ENCODE data around the gene CGNL1. TPM values are rescaled to one million over a fixed set of nuclear protein-coding genes. Genes with fewer than 3 reads are reported as not detected.

Gene CGNL1
- total RNA-seq, 6 experiments from 2014 or later: 23.6 to 54.5 (median 42.9) TPM

GRCh38 chr15:57552678-57553334 lies 176.5 kb downstream of the CGNL1 start:
- H3K4me1 ChIP-seq: peaks cover 0 to 40% (median 4%) of the 10 kb centered on the region in 4 donors

GRCh38 chr15:57553526-57553925 lies 177.2 kb downstream of the CGNL1 start:
- peak overlapping the region in 2 of 3 donors; percentile 13 to 67 for H3K27ac ChIP-seq
- ATAC-seq: peak in 3 of 4 donors; percentile 4 to 9 (median 5)

More at GRCh38 chr15:57552678-57553334, 176.5 kb downstream of the CGNL1 start:
- H3K4me3 ChIP-seq: no peak overlapping the region
- H3K27me3 ChIP-seq: no peaks in the 10 kb centered on the region
- TF ChIP-seq CTCF (IDR thresholded peaks at IDR 0.05) (no peak), POLR2A (IDR thresholded peaks at IDR 0.05) (no peak)
- peak overlapping the region in 1 of 3 donors; percentile 67 for H3K27ac ChIP-seq
- 75% methylated on average over 2 of the region's 8 CpGs for WGBS (ENCODE audit: insufficient coverage, low coverage, low lambda C conversion rate, missing lambda C conversion rate)
- no peaks in the 10 kb centered on the region for H3K9me3 ChIP-seq
- peak in 1 of 4 donors; percentile 3 for ATAC-seq
- no peak for DNase-seq
- peaks cover 0 to 13% (median 0%) of the 10 kb centered on the region in 4 donors for H3K36me3 ChIP-seq
- intact Hi-C loops (cut with DNase I): no loop called here

GRCh38 chr15:57554063-57554811 lies 177.9 kb downstream of the CGNL1 start:
- Histone ChIP-seq H3K4me3 (no peak overlapping the region), H3K36me3 (peaks cover 0 to 13% (median 0%) of the 10 kb centered on the region in 4 donors), H3K4me1 (peaks cover 0 to 29% (median 4%) of the 10 kb centered on the region in 4 donors), H3K9me3 (no peaks in the 10 kb centered on the region), H3K27ac (peak overlapping the region in 2 of 3 donors; percentile 35 to 67), H3K27me3 (no peaks in the 10 kb centered on the region)
- 65% methylated on average over 9 of the region's 10 CpGs for WGBS (ENCODE audit: insufficient coverage, low coverage, low lambda C conversion rate, missing lambda C conversion rate)
- DNase-seq (peak in 1 of 3 donors; percentile 63), ATAC-seq (peak; percentile 37 to 83 (median 54))
- intact Hi-C loops (cut with DNase I): no loop called here
- no peak for TF ChIP-seq POLR2A (IDR thresholded peaks at IDR 0.05)
- no peak for TF ChIP-seq CTCF (IDR thresholded peaks at IDR 0.05)

More at GRCh38 chr15:57553526-57553925, 177.2 kb downstream of the CGNL1 start:
- no peaks in the 10 kb centered on the region for H3K27me3 ChIP-seq
- peaks cover 0 to 13% (median 0%) of the 10 kb centered on the region in 4 donors for H3K36me3 ChIP-seq
- H3K9me3 ChIP-seq: no peaks in the 10 kb centered on the region
- peaks cover 0 to 33% (median 4%) of the 10 kb centered on the region in 4 donors for H3K4me1 ChIP-seq
- WGBS (ENCODE audit: insufficient coverage, low coverage, low lambda C conversion rate, missing lambda C conversion rate): 96% methylated on average over 4 of the region's 5 CpGs
- TF ChIP-seq POLR2A (IDR thresholded peaks at IDR 0.05) (no peak), CTCF (IDR thresholded peaks at IDR 0.05) (no peak)
- DNase-seq: no peak
- intact Hi-C loops (cut with DNase I): no loop called here
- no peak overlapping the region for H3K4me3 ChIP-seq

- H3K4me1 ChIP-seq: peaks cover 0 to 29% (median 4%) of the 10 kb centered on the region in 4 donors
- TF ChIP-seq POLR2A (IDR thresholded peaks at IDR 0.05) (no peak), CTCF (IDR thresholded peaks at IDR 0.05) (no peak)
- peaks cover 0 to 9% (median 0%) of the 10 kb centered on the region in 4 donors for H3K36me3 ChIP-seq
- DNase-seq (no peak), ATAC-seq (peak in 2 of 4 donors; percentile 1 to 7)
- H3K27ac ChIP-seq: peak overlapping the region in 2 of 3 donors; percentile 35 to 60
- no peaks in the 10 kb centered on the region for H3K27me3 ChIP-seq
- no peak overlapping the region for H3K4me3 ChIP-seq
- intact Hi-C loops (cut with DNase I): no loop called here
- WGBS (ENCODE audit: insufficient coverage, low coverage, low lambda C conversion rate, missing lambda C conversion rate): 100% methylated on average over 1 of the region's 4 CpGs
- H3K9me3 ChIP-seq: no peaks in the 10 kb centered on the region
These were observed 178.5 kb downstream of the CGNL1 start for GRCh38 chr15:57554812-57555179.
